DOHH2 (cell line): Measurements from ENCODE around the gene CRY1.

Experiments
- H3F3A ChIP-seq: fragments of 200-600 bp; sonication (generic), shearing (Covaris generic); 2 replicates; pipeline ENCODE4 v1.6.0; 2016; ENCODE audit warnings: antibody characterized with exemption, mild to moderate bottlenecking; ENCODE audit not compliant: control insufficient read depth, insufficient read depth
- H3K27ac ChIP-seq: fragments of 200-600 bp; sonication (generic); 2 replicates; pipeline ENCODE4 v1.5.1; 2014; ENCODE audit warnings: low read depth, mild to moderate bottlenecking, low read length, moderate library complexity
- H3K27me3 ChIP-seq: fragments of 200-600 bp; sonication (generic); 2 replicates; pipeline ENCODE4 v1.6.1; 2014; ENCODE audit warnings: mild to moderate bottlenecking, low read length, mixed read lengths; ENCODE audit not compliant: control insufficient read depth
- H3K36me3 ChIP-seq: fragments of 200-600 bp; sonication (generic); 2 replicates; pipeline ENCODE4 v1.6.1; 2014; ENCODE audit warnings: mild to moderate bottlenecking, low read length, moderate library complexity, mixed read lengths; ENCODE audit not compliant: control insufficient read depth
- H3K4me1 ChIP-seq: fragments of 200-600 bp; sonication (generic); 2 replicates; pipeline ENCODE4 v1.6.1; 2014; ENCODE audit warnings: mild to moderate bottlenecking, low read length, mixed read lengths; ENCODE audit not compliant: control insufficient read depth
- H3K4me2 ChIP-seq: fragments of 200-600 bp; sonication (generic); 2 replicates; pipeline ENCODE4 v1.6.0; 2014; ENCODE audit warnings: mild to moderate bottlenecking, low read length, moderate library complexity
- H3K4me3 ChIP-seq: fragments of 200-600 bp; sonication (generic); 2 replicates; pipeline ENCODE4 v1.5.1; 2014; ENCODE audit warnings: mild to moderate bottlenecking, low read length, mixed read lengths
- H3K79me2 ChIP-seq: fragments of 200-600 bp; sonication (generic); 2 replicates; pipeline ENCODE4 v1.6.1; 2014; ENCODE audit warnings: mild to moderate bottlenecking, low read length, mixed read lengths; ENCODE audit not compliant: control insufficient read depth
- H3K9me2 ChIP-seq: fragments of 200-600 bp; sonication (generic); replicated peaks from 2 replicates; pipeline ENCODE4 v1.6.1; 2014; ENCODE audit warnings: mild to moderate bottlenecking, low read length, mixed read lengths; ENCODE audit not compliant: control insufficient read depth
- H3K9me3 ChIP-seq: fragments of 200-600 bp; sonication (generic); 2 replicates; pipeline ENCODE4 v1.6.1; 2014; ENCODE audit warnings: antibody characterized with exemption, low read length, mixed read lengths; ENCODE audit not compliant: control insufficient read depth, insufficient read depth
- H4K20me1 ChIP-seq: fragments of 200-600 bp; sonication (generic); 2 replicates; pipeline ENCODE4 v1.6.0; 2014; ENCODE audit warnings: low read depth, mild to moderate bottlenecking, antibody characterized with exemption, low read length, moderate library complexity; ENCODE audit not compliant: control insufficient read depth, insufficient read depth
- CTCF ChIP-seq: fragments of 200-600 bp; sonication (generic); IDR thresholded peaks from one replicate; pipeline ENCODE4 v1.5.1; 2014; ENCODE audit warnings: antibody characterized with exemption, mild to moderate bottlenecking, low read depth, low read length; ENCODE audit not compliant: poor library complexity, severe bottlenecking
- EZH2phosphoT487 ChIP-seq: fragments of 200-600 bp; sonication (generic); IDR thresholded peaks from 2 replicates; pipeline ENCODE4 v1.6.1; 2017; ENCODE audit warnings: borderline replicate concordance, mild to moderate bottlenecking, antibody characterized with exemption, low read length, moderate library complexity, mixed read lengths

CRY1 gene

GRCh38 chr12:107025671-107026070 lies 67.7 kb downstream of the CRY1 start:
- Histone ChIP-seq H3K9me2 (no peaks in the 10 kb centered on the region), H3K79me2 (no peaks in the 10 kb centered on the region), H3K9me3 (no peaks in the 10 kb centered on the region), H3K4me1 (no peaks in the 10 kb centered on the region), H3K36me3 (no peaks in the 10 kb centered on the region), H3K4me2 (no peak overlapping the region), H3K27ac (no peak overlapping the region), H3F3A (no peaks in the 10 kb centered on the region), H3K4me3 (no peak overlapping the region), H3K27me3 (peaks cover 13% of the 10 kb centered on the region), H4K20me1 (no peaks in the 10 kb centered on the region)
- TF ChIP-seq EZH2phosphoT487, result no peak
- TF ChIP-seq CTCF, result no peak

- Histone ChIP-seq H3K36me3 (no peaks in the 10 kb centered on the region), H3K4me3 (no peak overlapping the region), H3K9me2 (no peaks in the 10 kb centered on the region), H3K79me2 (no peaks in the 10 kb centered on the region), H3K9me3 (0 out of 2 replicates have a peak, but pooled peaks cover 2% of the 10 kb centered on the region), H3K27me3 (peaks cover 3% of the 10 kb centered on the region; the same call in 1 of the 2 replicates), H4K20me1 (no peaks in the 10 kb centered on the region), H3F3A (no peaks in the 10 kb centered on the region), H3K27ac (no peak overlapping the region), H3K4me2 (no peak overlapping the region), H3K4me1 (no peaks in the 10 kb centered on the region)
- no peak for TF ChIP-seq EZH2phosphoT487
- TF ChIP-seq CTCF, result no peak
These were observed 73.8 kb downstream of the CRY1 start for GRCh38 chr12:107019546-107019945.

- no peak overlapping the region for H3K27ac ChIP-seq
- no peaks in the 10 kb centered on the region for H3K9me2 ChIP-seq
- H3K9me3 ChIP-seq, result 0 out of 2 replicates have a peak, but pooled peaks cover 2% of the 10 kb centered on the region
- TF ChIP-seq CTCF, result no peak
- no peak for TF ChIP-seq EZH2phosphoT487
- H3K79me2 ChIP-seq, result no peaks in the 10 kb centered on the region
- no peaks in the 10 kb centered on the region for H4K20me1 ChIP-seq
- H3F3A ChIP-seq, result no peaks in the 10 kb centered on the region
- H3K4me1 ChIP-seq, result no peaks in the 10 kb centered on the region
- H3K4me2 ChIP-seq, result no peak overlapping the region
- no peak overlapping the region for H3K4me3 ChIP-seq
- H3K27me3 ChIP-seq, result peaks cover 3% of the 10 kb centered on the region; the same call in 1 of the 2 replicates
- H3K36me3 ChIP-seq, result no peaks in the 10 kb centered on the region
These were observed 76.3 kb downstream of the CRY1 start for GRCh38 chr12:107017042-107017441.

- H3K27me3 ChIP-seq, result peaks cover 3% of the 10 kb centered on the region; the same call in 1 of the 2 replicates
- no peaks in the 10 kb centered on the region for H3K9me3 ChIP-seq
- no peak overlapping the region for H3K27ac ChIP-seq
- TF ChIP-seq EZH2phosphoT487 (no peak), CTCF (no peak)
- no peak overlapping the region for H3K4me2 ChIP-seq
- H3K4me1 ChIP-seq, result no peaks in the 10 kb centered on the region
- H3K79me2 ChIP-seq, result no peaks in the 10 kb centered on the region
- no peaks in the 10 kb centered on the region for H3K36me3 ChIP-seq
- no peaks in the 10 kb centered on the region for H4K20me1 ChIP-seq
- H3F3A ChIP-seq, result no peaks in the 10 kb centered on the region
- H3K4me3 ChIP-seq, result no peak overlapping the region
- no peaks in the 10 kb centered on the region for H3K9me2 ChIP-seq
These were observed 79.3 kb downstream of the CRY1 start for GRCh38 chr12:107014055-107014454.
